Inferior parietal cortex (tissue), 1 donor: ENCODE data around the gene ANHX.
"Not testable (repeated sequence)": the region's sequence is repeated elsewhere in the genome, so short reads cannot be mapped to it uniquely, and the experiment has no call there.

Experiments
- DNase-seq: peaks from one replicate; pipeline ENCODE4 v3.0.0-alpha.2; 2016; ENCODE audit errors: extremely low spot score

ANHX gene

DNA sequence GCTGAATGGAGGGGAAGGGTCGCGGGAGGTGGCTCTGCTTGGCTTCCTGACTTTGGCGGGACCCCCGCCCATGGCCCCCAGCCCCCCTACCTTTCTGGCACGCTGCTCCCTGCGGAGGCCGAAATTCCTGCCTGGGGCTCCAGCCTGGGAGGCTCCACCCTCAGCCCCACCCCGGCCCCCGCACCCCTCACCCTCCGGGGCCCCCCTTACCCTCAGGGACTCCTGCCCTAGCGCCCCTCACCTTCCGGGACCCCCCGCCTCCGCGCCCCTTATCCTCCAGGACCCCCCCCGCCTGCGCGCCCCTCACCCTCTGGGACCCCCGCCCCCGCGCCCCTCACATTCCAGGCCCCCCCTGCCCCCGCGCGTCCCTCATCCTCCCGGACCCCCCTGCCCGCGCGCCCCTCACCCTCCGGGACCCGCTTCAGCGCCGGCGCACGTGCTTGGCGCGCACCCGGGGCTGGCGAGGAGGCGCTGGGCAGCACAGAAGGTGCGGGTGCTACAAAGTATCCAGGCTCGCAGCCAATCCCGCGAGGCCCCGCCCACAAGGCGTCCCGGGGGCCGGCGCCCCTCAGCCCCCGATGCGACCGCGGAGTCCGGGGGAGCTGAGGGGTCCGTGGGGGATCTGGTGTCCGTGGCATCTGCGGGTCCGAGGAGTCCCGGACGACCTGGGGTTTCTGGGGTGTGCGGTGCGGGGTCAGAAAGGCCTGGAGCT lies at the start of gene ANHX:
ANHX (minus strand) TSS at position 477 of the 712 bp plus-strand sequence. CDS start 1,521 bp downstream, outside the sequence.
- no peak for DNase-seq

DNA sequence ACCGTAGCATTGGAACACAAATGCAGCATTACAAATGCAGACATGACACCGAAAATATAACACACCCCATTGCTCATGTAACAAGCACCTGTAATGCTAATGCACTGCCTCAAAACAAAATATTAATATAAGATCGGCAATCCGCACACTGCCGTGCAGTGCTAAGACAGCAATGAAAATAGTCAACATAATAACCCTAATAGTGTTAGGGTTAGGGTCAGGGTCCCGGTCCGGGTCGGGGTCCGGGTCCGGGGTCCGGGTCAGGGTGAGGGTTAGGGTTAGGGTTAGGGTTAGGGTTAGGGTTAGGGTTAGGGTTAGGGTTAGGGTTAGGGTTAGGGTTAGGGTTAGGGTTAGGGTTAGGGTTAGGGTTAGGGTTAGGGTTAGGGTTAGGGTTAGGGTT lies 29.0 kb upstream of the ANHX start:
- DNase-seq = not testable (repeated sequence)

DNA sequence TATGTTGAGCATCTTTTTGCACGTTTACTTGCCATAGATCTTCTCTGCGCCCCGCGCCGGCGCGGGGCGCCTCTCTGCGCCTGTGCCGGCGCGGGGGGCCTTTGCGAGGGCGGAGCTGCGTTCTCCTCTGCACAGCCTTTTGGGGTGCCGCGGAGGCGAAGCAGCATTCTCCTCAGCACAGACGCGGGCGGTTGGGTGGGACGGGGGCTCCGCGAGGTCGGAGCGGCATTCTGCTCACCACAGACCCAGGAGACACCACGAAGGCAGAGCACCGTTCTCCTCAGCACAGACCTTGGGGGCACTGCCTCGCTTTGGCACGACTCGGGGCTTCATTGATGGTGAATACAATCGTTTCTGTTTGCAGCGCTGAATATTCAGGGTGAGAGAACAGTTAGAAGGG lies 28.5 kb upstream of the ANHX start:
- DNase-seq = no peak

DNA sequence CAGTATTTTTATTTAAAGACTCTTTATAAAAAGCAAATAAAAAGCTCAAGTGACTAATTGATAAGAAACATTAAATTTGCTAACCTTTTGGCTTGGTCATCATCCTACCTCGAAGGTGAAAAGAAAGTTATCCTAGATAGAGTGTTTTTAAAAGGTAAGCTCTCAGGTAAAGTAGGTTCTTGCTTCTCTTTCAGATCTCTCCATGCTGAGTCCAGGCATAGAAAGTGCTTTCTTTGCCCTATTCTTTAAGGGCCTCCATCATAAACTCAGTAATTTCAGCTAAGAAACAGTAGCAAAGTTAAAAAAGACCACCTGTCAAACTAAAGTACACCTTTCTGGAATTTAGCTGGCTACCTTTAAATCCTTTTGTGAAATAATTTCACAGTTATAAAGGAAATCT lies 20.6 kb upstream of the ANHX start:
- no peak for DNase-seq

DNA sequence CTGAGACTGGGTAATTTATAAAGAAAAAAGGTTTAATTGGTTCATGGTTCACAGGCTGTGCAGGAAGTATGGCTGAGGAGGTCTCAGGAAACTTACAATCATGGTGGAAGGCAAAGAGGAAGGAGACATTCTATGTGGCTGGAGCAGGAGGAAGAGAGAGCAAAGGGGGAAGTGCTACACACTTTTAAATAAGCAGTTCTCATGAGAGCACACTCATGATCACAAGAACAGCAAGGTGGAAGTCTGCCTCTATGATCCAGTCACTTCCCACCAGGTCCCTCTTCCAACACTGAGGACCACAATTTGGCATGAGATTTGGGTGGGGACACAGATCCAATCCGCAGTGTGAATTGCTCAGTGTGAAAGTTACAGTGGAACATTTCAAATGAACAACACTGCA lies 20.2 kb upstream of the ANHX start:
- DNase-seq = not testable (repeated sequence)

DNA sequence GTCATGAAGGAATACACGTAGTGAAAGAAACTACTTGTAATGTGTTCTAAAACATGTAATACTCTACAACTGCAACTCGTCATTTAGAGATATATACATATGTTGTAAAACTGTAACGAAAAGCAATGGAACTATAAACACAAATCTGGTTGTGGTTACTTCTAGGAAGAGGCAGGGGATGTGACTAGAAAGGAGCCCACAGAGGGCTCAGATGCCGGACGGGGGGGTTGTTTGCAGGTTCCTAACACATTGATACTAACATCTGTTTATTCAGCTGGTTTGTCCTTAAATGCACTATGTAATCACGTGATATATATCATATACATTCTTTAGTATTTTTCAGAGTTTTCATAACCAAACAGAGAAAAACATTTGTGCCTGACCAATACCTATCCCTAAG lies 16.1 kb upstream of the ANHX start:
- DNase-seq = no peak

DNA sequence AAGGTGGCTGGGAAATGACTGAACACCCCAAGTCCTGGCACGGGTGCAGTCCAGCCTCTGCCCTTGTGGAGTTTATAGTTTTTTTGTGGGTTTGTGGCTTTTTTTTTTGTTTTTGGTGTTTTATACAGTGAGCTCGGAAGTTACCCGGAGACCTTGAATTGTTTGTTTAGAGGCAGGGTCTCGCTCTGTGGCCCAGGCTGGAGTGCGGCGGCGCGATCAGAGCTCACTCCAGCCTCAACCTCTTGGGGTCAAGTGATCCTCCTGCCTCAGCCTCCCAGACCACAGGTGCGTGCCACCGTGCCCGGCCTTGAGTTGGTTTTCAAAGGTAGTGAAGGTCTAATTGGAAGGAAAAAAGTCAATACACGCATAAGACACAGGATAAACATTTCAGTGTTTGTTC lies 879 bp upstream of the ANHX start:
- no peak for DNase-seq

DNA sequence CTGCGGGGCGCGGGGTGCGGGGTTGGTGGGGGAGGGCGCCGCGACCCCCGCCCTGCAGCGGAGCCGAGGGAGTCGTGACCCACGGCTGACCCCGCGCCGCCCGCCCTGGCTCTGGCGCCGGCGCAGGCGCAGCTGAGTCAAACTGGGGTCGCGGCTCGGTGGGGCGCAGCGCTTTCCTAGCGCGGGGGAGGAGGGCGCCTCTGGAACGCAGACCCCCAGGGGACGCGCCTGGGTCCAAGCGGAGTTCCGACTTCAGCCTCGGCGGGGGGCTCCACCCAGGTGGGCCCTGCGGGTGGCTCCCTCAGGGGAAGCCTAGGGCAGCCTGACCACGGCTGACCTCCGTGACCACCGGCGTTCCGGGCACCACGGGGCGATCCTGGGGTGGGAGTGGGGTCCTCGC lies 467 bp upstream of the ANHX start:
- DNase-seq = no peak

DNA sequence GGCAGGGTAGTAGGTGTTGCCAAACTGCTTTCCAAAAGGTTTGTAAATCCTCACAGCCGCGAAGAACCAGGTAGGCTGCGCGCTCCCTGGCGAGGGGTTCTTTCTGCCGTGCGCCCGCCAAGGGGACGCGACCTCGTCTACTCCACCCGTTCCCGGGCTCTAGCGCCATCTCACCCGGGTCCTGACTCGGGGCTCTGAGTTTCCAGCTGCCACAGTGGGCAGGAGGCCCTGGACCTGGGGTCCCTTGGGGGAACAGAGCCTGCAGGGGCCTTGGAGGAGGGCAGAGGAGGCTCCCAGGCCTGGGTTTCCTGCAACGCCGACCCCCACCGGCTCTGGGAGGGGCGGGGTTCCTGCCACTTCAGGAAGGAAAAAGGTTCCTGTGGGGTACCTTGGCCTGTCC lies 706 bp downstream of the ANHX start:
- no peak for DNase-seq

DNA sequence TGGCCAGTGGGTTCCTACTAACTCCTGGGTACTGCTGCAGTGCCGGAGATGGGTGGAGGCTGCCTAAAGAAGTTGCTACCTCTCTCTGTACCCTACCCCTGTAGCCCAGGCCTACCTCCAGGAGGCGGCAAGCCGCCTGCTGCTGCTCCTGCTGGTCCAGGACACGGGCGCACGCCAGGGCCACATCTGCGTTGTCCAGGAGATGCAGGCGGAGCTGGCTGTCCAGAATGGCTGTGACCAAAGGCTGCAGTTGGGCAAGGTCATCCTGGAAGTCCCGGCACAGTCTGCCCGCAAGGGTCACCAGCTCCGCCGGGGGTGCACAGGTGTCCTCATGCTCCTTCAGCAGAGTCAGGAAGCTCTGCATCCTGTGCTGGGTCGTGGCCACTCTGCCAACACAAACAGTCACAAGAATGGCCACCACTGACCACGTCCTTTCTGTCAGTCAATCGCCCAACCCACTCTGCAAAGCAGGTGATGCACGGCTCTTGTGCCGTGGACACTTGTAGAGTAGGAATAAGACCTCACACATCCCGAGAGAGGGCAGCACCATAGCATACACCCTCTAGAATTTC lies 1.6 kb downstream of the ANHX start:
- no peak for DNase-seq

DNA sequence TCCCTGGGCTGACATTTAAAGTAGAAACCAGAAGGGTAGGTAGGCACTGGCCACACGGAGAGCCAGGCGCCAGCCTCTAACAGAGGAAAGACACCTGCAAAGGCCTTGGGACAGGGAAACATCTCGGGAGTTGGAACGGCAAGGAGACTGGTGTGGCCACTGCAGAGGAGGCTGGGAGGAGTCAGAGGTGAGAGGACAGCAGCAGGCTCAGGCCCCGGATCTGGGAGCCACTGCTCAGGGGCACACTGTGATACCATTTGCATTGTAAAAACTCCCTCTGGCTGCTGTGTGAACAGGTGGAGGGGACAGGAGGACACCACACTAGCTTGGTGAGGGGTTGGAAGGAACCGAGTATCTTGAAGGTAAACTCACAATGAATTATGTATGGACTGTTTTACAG lies 2.7 kb downstream of the ANHX start:
- DNase-seq = no peak

DNA sequence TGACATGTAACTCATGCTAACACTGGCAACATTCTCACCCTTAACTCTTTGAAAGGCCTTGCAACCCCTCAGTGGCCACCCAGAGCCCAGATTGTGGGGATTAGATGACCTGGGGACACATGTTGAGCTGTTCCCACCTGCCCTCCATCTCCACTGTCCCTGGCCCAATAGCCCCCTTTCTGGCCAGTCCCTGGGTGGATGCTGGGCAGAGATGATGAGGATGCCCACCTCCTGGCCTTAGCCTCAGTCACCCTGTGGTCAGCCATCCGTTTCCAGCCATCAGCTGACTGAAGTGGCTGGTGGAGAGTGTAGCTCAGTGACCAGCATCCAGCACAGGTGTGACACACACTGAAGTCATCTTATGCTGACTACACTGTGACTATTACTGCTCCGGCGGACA lies 4.7 kb downstream of the ANHX start:
- DNase-seq = no peak

DNA sequence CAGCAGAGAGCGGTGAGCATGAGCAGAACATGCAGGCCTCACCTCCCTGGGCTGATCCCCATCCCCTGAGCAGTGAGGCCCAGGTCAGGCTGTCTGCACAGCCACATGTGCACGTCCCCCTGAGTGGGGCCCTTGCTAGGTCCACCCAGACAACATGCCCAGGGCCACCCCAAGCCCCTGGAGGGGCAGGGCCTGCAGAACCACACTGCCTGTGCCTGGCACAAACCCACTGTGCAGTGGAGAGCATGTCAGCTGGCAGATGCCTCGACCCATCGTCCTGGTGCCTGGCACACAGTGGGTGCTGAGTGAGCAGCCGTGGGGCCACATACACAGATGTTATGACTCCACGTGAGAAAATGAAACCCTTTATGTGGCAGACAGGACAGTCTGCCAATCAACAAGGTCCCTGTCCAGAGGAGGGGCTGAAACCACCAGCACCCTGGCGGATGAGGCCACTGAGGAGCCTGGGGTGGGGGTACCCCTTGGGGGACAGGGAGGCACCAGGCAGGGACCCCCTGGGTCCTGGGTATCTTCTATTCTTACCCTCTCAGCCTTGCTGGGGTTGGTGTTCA lies 8.3 kb downstream of the ANHX start:
- DNase-seq = no peak

DNA sequence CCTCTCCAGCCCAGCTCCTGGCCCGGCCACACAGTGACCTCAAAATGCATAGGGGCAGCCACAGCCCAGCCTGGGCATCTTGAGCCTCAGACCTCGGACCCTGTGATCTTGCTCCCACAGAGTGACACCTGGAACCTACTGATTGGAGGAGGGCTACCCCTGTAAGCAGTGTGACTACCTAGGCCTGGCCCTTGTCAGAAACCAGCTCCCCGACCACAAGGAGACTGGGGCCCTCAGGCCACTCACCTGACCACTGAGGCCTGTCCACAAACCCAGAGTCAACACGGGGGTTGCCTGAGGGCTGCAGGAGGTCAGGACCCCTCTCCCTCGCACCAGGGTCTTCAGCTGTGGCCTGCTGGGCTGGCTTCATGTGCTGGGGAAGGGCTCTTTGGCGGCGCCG lies 9.0 kb downstream of the ANHX start:
- no peak for DNase-seq

DNA sequence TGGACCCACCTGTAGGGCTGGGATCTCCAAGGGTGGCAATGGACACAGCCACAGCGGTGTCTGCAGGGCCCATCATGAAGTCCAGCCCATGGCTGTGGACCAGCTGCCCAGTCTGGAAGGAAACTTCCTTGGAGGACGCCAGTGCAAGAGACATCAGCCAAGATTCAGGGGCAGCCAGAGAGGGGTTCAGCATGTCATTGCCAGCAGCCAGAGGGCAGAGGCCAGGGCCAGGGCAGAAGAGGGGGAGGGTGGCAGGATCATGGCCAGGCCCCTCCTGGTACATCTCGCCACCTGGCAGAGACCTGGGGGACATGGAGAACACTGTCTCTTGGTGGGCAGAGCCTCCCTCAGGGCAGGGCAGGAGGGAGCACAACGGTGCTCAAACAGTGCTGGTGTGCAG lies 10.2 kb downstream of the ANHX start:
- no peak for DNase-seq

DNA sequence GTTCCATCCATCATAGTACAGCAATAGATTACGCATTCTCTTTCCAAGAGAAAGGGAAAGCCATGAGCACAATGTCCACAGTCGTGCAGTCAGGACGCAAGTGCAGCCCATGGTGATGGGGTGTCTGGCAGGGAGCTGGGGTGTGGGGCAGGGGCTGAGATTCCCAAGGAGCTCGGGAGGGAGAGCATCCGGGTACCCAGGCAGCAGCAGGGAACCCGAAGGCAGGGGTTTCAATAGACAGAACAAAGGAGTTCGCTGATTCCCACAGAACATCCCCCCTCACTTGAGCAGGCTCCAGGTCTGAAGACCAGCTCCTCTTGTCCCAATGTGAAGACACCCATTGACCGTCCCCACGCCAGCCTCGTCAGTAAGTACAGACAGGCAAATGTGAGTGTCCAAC lies 13.5 kb downstream of the ANHX start:
- no peak for DNase-seq

DNA sequence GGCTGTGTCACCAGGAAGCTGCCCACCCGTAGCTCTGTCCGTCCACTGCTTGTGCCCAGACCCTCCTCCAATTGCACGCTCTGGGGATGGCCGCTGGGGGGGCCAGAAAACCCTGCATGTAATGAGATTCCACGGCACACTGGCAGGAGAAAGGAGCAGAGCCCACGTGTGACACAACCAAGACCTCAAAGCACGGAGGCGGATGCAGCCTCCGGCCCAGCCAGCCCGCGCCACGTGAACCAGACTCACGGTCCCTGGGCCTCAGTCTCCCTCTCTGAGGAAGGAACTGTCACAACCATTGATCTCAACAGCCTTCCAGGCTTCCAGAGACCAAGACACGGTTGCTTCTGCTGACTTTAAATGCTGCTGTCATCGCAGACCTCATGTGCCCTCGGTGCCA lies 14.4 kb downstream of the ANHX start:
- no peak for DNase-seq

DNA sequence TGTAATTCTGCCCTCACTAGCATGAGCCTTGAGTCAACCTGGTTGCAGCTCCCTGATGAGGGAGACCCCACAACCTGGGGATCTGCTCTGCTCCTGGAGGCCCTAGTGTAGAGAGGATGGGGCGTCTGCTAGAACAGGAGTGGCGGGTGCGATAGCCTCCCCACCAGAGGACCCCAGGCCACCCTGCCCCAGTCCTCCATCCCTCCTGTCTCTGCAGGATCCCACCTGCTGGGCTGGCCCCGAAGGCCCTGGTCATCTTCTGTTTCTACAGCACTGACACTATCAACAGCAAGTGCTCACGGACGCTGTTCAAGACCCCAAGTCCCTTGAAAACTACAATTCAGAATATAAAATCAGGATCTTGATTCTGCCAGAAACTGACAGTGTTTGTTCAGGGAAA lies 15.2 kb downstream of the ANHX start:
- DNase-seq = no peak

DNA sequence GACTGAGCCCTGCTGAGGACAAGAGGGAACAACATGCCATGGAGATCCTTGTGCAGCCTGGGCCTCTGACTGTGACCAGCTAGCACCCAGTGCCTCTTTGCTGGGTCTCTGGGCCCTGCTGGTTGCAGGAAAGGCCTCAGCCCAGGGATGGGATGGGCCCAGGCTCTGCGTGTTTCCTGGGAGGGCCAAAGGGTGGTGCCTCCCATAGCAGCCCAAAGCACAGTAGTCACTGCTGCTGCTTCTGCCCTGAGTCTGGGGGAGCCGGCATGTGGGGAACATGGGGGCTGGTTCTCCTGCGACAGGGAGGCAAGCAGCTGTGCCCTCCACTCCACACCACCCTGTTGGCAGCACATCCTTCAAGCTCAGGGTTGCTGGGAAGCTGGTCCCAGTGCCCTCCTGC lies 18.5 kb downstream of the ANHX start:
- no peak for DNase-seq

DNA sequence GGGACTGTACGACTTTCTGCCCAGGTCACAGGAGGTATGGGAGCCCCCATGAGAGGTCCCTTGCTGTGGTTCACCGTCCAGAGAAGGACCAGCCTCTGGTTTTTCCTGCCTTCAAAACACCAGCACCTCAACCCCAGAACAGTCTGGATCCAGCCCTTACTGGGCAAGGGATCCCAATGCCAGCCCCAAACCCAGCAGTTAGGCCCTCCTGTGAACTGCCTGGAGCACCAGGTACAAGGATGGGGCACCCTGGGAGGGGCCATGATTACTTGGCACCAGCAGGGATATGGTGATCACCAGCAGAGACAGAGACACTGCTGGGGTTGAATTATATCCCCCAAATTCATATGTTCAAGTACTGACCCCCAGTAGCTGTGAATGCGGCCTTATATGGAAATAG lies 20.0 kb downstream of the ANHX start:
- no peak for DNase-seq

DNA sequence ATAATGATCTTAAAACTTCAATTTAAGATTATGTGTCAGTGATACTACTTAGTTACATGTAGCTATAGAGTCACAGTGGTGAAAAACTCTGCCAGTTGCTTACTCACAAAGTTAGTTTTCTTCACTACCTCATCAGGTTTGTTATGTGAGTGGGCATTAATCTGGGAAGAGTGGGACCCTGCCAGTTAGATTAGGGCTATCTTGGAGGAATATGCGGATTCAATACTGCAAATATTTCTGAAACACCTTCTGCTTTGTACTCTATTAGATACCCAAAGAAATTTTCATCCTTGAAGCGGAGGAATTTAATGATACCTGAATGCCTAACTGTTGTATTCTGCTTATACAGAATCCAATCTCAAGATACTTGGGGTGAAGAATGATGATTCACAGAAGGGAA lies 29.3 kb downstream of the ANHX start:
- no peak for DNase-seq

DNA sequence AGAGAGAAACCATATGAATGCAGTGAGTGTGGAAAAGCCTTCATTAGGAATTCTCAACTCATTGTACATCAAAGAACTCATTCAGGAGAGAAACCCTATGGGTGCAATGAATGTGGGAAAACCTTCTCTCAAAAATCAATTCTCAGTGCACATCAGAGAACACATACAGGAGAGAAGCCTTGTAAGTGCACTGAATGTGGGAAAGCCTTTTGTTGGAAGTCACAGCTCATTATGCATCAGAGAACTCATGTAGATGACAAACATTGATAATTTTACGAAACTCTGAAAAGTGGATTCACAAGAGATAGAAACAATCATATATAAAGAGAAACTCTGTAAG lies 31.4 kb downstream of the ANHX start:
- DNase-seq = no peak

DNA sequence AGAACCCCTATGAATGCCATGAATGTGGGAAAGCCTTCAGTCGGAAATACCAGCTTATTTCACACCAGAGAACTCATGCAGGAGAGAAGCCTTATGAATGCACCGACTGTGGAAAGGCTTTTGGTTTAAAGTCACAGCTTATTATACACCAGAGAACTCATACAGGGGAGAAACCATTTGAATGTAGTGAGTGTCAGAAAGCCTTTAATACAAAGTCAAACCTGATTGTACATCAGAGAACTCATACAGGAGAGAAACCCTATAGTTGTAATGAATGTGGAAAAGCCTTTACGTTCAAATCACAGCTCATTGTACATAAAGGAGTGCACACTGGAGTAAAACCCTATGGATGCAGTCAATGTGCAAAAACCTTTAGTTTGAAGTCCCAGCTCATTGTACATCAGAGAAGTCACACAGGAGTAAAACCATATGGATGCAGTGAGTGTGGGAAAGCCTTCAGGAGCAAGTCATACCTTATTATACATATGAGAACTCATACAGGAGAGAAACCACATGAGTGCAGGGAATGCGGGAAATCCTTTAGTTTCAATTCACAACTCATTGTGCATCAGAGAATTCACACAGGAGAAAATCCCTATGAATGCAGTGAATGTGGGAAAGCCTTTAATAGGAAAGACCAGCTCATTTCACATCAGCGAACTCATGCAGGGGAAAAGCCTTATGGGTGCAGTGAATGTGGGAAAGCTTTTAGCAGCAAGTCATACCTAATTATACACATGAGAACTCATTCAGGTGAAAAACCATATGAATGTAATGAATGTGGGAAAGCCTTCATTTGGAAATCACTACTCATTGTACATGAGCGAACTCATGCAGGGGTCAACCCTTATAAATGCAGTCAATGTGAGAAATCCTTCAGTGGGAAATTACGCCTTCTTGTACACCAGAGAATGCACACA lies 32.1 kb downstream of the ANHX start:
- no peak for DNase-seq
